ENCODE measurements around the gene TFB1M.

Gene TFB1M

GRCh38 chr6:155267411-155267810, 46.9 kb downstream of the TFB1M start:
- no peak overlapping the region for H3K4me3 ChIP-seq (ENCODE audit: low read length)
- TF ChIP-seq ZNF274 (IDR thresholded peaks at IDR 0.05; ENCODE audit: low read depth, low read length) = no peak

GRCh38 chr6:155265843-155266535, 48.3 kb downstream of the TFB1M start:
- no peak for TF ChIP-seq ZNF274 (IDR thresholded peaks at IDR 0.05; ENCODE audit: low read depth, low read length)
- no peak overlapping the region for H3K4me3 ChIP-seq (ENCODE audit: low read length)

- H3K4me3 ChIP-seq (ENCODE audit: low read length) = no peak overlapping the region
- no peak for TF ChIP-seq ZNF274 (IDR thresholded peaks at IDR 0.05; ENCODE audit: low read depth, low read length)
These were observed 49.5 kb downstream of the TFB1M start for GRCh38 chr6:155264693-155265320.

- no peak for TF ChIP-seq ZNF274 (IDR thresholded peaks at IDR 0.05; ENCODE audit: low read depth, low read length)
- H3K4me3 ChIP-seq (ENCODE audit: low read length) = no peak within 1 kb of the TSS
These were observed 50.8 kb downstream of the TFB1M start, which contains the start of gene CLDN20 for GRCh38 chr6:155263373-155264063. TSS of gene CLDN20 (plus strand) at chr6:155264013. CDS start at chr6:155275720, 11,707 bp downstream.

- no peak for TF ChIP-seq ZNF274 (IDR thresholded peaks at IDR 0.05; ENCODE audit: low read depth, low read length)
- H3K4me3 ChIP-seq (ENCODE audit: low read length) = no peak overlapping the region
These were observed 51.6 kb downstream of the TFB1M start for GRCh38 chr6:155262655-155263054.

GRCh38 chr6:155261111-155261900, 53.0 kb downstream of the TFB1M start:
- H3K4me3 ChIP-seq (ENCODE audit: low read length) = no peak overlapping the region
- no peak for TF ChIP-seq ZNF274 (IDR thresholded peaks at IDR 0.05; ENCODE audit: low read depth, low read length)

- TF ChIP-seq ZNF274 (IDR thresholded peaks at IDR 0.05; ENCODE audit: low read depth, low read length) = no peak
- no peak overlapping the region for H3K4me3 ChIP-seq (ENCODE audit: low read length)
These were observed 53.6 kb downstream of the TFB1M start for GRCh38 chr6:155260686-155261085.

- H3K4me3 ChIP-seq (ENCODE audit: low read length) = no peak overlapping the region
- no peak for TF ChIP-seq ZNF274 (IDR thresholded peaks at IDR 0.05; ENCODE audit: low read depth, low read length)
These were observed 54.4 kb downstream of the TFB1M start for GRCh38 chr6:155259897-155260296.

GRCh38 chr6:155259204-155259603, 55.1 kb downstream of the TFB1M start:
- no peak overlapping the region for H3K4me3 ChIP-seq (ENCODE audit: low read length)
- no peak for TF ChIP-seq ZNF274 (IDR thresholded peaks at IDR 0.05; ENCODE audit: low read depth, low read length)

- H3K4me3 ChIP-seq (ENCODE audit: low read length) = no peak overlapping the region
- no peak for TF ChIP-seq ZNF274 (IDR thresholded peaks at IDR 0.05; ENCODE audit: low read depth, low read length)
These were observed 56.5 kb downstream of the TFB1M start for GRCh38 chr6:155257796-155258195.

- TF ChIP-seq ZNF274 (IDR thresholded peaks at IDR 0.05; ENCODE audit: low read depth, low read length) = no peak
- H3K4me3 ChIP-seq (ENCODE audit: low read length) = no peak overlapping the region
These were observed 58.0 kb downstream of the TFB1M start for GRCh38 chr6:155256122-155256795.

- no peak for TF ChIP-seq ZNF274 (IDR thresholded peaks at IDR 0.05; ENCODE audit: low read depth, low read length)
- H3K4me3 ChIP-seq (ENCODE audit: low read length) = no peak overlapping the region
These were observed 60.1 kb downstream of the TFB1M start for GRCh38 chr6:155254139-155254538.

GRCh38 chr6:155253337-155253736, 60.9 kb downstream of the TFB1M start:
- TF ChIP-seq ZNF274 (IDR thresholded peaks at IDR 0.05; ENCODE audit: low read depth, low read length) = no peak

GRCh38 chr6:155252581-155252980, 61.7 kb downstream of the TFB1M start:
- TF ChIP-seq ZNF274 (IDR thresholded peaks at IDR 0.05; ENCODE audit: low read depth, low read length) = no peak
- H3K4me3 ChIP-seq (ENCODE audit: low read length) = no peak overlapping the region

More at GRCh38 chr6:155253337-155253736, 60.9 kb downstream of the TFB1M start:
- H3K4me3 ChIP-seq (ENCODE audit: low read length) = no peak overlapping the region

Data from GM08714 (cell line).